ENCODE results near the gene CCDC8. TPM values are rescaled to one million over a fixed set of nuclear protein-coding genes. Genes with fewer than 3 reads are reported as not detected.
A peak's percentile ranks its signal among the peaks of the same experiment; 100 is the strongest.

Gene CCDC8
- total and polyA plus RNA-seq, 9 of the 15 experiments (the other 6 are each of a cell fraction or from before 2014, with no cell fraction given): 0.68 to 30.8 (median 15.6) TPM

DNA sequence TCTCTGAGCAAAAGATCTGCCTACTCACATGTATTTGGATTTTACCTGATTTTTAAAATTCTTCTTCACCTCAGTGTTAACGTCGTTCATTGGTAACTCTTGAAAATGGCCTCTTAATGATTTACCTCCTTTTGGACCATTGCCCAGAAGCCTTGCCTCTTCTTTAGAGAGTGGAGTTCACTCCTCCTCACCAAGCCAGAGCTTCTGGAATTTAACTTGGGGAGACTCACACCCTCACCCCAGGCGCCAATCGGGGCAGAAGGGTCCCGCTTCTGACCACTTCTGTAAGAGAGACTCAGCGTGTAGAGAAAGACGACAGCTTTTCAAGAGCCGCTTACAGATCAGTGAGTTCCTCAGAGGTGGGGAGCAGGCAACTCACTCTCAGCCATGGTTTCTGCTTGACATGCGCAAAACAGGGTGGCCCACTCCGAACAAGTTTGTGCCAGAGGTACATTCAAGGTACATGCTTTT, 12.7 kb upstream of the CCDC8 start:
- Histone ChIP-seq H4K20me1 (replicated peaks; ENCODE audit: control insufficient read depth, insufficient read depth, low read length) (no peaks in the 10 kb centered on the region; the same call in 1 of the 2 replicates), H3K79me2 (ENCODE audit: control insufficient read depth, insufficient read depth, low read length) (no peaks in the 10 kb centered on the region), H3K9ac (ENCODE audit: insufficient read depth in 1 of 2, low read depth in 2 of 2, low read length in 2 of 2) (peak overlapping the region in 1 of 2 experiments; percentile 55; a peak in 1 of 4 replicates), H3K4me2 (ENCODE audit: insufficient read depth, low read length) (peak overlapping the region; percentile 43; the same call in 1 of the 2 replicates), H3K9me3 (replicated peaks; ENCODE audit: control insufficient read depth, insufficient read depth, low read depth, low read length) (no peaks in the 10 kb centered on the region), H3K27me3 (ENCODE audit: control insufficient read depth in 2 of 2, insufficient read depth in 2 of 2, low read length in 2 of 2) (peaks cover 34 to 43% of the 10 kb centered on the region in 2 experiments), H3K9me1 (ENCODE audit: control insufficient read depth, insufficient read depth, low read length) (no peaks in the 10 kb centered on the region), H3K4me1 (replicated peaks in 1 of 2; ENCODE audit: control insufficient read depth in 2 of 2, insufficient read depth in 2 of 2, low read length in 2 of 2) (peaks cover 2 to 19% of the 10 kb centered on the region in 2 experiments; a peak in 2 of 5 replicates), H3K36me3 (ENCODE audit: control insufficient read depth, insufficient read depth, low read length) (no peaks in the 10 kb centered on the region), H3K27ac (ENCODE audit: extremely low read depth, low read depth, low read length) (no peak overlapping the region), H3K4me3 (no peak overlapping the region), H2AFZ (ENCODE audit: low read depth, low read length) (peak overlapping the region; percentile 58)
- ATAC-seq (peak; percentile 22; the same call in 1 of the 3 replicates), FAIRE-seq (no peak), DNase-seq (ENCODE audit: extremely low read depth in 1 of 4, low spot score in 3 of 4) (no peak)
- in situ Hi-C loops (cut with MboI) (no loop called here), intact Hi-C loops (cut with micrococcal nuclease) (no loop called here)
- BruUV-seq (replicated peaks): no TSS peak
- ChIA-PET CTCF (ENCODE audit: low intra/inter-chr PET ratio) (interaction anchor here (0.7 kb wide), 1 partner anchor 22 kb away, joined by 6 read pairs; no protein-coding TSS in a partner anchor), POLR2A (no interaction called here)
- WGBS (ENCODE audit: insufficient coverage, low coverage, missing lambda C conversion rate): 28% methylated on average over 10 of the region's 10 CpGs
- TF ChIP-seq RFX5 (IDR thresholded peaks at IDR 0.05; ENCODE audit: low read depth, low read length): no peak
- TF ChIP-seq MEIS2 (IDR thresholded peaks at IDR 0.05; ENCODE audit: partially characterized antibody): peak; percentile 56
- TF ChIP-seq, protein P1, sequence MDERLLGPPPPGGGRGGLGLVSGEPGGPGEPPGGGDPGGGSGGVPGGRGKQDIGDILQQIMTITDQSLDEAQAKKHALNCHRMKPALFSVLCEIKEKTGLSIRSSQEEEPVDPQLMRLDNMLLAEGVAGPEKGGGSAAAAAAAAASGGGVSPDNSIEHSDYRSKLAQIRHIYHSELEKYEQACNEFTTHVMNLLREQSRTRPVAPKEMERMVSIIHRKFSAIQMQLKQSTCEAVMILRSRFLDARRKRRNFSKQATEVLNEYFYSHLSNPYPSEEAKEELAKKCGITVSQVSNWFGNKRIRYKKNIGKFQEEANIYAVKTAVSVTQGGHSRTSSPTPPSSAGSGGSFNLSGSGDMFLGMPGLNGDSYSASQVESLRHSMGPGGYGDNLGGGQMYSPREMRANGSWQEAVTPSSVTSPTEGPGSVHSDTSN (CRISPR knock-in tag; IDR thresholded peaks at IDR 0.05; ENCODE audit: low read depth): no peak
- TF ChIP-seq, protein P1 (tag; conservative IDR thresholded peaks at IDR 0.05; ENCODE audit: low read depth): peak; percentile 32; the same call in 1 of the 2 replicates
- TF ChIP-seq NFIC (IDR thresholded peaks at IDR 0.05): peak; percentile 72
